ENCODE results near the gene LDLR. TPM values are rescaled to one million over a fixed set of nuclear protein-coding genes. Genes with fewer than 3 reads are reported as not detected.
"Not testable (repeated sequence)": the region's sequence is repeated elsewhere in the genome, so short reads cannot be mapped to it uniquely, and the experiment has no call there.

LDLR gene
- total RNA-seq, 1 donor from 2014 or later, result 163 TPM

DNA sequence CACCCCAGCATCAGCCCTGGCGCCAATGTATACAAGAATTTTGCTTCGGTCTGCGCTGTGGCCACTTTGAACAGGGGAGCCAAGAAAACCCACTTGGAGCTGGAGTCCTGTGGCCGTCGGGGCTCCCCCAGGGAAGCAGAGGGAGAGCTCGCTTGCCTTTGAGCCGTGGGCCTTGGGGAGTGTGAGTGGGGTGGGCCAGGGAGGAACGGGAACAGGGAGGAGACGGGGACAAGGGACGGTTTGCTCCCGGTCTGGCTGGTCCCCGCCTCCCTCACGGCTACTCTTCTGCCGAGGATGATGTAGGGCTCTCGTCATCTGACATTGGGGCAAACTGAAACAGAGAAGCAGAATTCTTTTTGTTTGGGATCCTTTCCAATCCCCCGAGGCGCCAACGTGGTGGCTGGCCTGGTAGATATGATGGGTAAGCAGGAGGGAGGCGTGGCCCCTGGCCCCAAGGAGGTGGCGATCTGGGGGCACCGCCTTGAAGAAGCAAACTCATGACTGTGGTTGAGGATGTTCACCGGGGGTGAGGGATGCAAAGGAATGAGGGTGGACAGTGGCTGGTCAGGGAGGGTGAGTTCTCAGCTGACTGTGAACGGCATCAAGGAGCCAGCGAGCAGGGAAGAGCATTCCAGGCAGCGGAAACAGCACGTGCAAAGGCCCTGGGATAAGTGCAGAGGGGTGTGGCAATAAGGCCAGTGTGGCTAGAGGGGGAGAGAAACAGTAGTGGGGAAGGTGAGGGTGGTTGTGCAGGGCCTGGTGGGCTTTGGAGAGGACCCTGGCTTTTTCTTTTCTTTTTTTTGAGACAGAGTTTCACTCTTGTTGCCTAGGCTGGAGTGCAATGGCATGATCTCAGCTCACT lies 77.2 kb downstream of the LDLR start:
- DNase-seq (ENCODE audit: extremely low read depth, low read depth, low spot score), result no peak

DNA sequence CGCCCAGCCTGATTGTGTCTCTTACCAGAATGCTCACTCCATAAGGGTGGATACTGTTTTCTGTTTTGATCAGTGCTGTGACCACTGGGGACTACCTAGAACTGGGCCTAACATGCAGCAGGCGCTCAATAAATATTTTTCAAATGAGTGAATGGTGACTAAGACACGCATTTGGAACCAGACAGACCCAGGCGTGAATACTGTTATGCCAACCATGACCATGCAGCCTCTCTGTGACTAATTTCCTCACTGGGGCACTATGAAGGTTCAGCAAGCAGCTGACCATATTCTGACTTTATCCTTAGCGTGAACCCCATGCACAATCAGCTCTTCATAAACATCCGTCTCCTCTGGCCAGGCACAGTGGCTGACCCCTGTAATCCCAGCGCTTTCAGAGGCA lies 79.3 kb downstream of the LDLR start:
- DNase-seq (ENCODE audit: extremely low read depth, low read depth, low spot score), result peak; percentile 95

DNA sequence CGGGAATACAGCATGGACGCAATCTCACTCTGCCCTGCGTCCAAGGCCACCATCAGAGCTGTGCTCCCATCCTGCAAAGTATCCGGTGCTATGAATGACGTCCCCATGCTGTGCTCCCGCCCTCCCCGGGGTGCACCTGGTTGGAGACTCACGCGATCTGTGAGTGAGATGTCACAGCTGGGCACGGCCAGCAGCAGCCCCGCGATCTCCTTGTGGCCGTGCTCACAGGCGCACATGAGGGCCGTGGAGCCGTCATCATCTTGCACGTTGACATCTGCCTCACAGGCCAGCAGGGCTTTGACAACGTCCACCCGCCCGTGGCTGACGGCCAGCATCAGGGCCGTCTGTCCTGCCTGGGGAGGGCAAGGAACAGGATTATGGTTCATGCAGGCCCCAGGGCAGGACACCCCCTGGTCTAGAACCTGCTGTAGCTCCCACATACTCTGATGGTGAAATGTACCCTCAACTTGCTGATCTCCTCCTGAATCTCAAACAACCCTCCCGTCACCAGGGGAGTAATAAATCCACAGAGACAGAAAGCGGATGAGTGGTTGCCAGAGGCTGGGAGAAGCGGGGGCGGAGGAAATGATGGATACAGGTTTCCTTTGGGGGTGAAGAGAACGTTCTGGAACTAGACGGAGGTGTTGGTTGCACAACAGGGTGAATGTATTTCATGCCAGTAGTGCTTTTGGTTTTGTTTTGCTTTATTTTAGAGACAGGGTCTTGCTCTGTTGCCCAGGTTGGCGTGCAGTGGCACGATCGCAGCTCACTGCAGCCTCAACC lies 80.8 kb downstream of the LDLR start:
- DNase-seq (ENCODE audit: extremely low read depth, low read depth, low spot score), result no peak

DNA sequence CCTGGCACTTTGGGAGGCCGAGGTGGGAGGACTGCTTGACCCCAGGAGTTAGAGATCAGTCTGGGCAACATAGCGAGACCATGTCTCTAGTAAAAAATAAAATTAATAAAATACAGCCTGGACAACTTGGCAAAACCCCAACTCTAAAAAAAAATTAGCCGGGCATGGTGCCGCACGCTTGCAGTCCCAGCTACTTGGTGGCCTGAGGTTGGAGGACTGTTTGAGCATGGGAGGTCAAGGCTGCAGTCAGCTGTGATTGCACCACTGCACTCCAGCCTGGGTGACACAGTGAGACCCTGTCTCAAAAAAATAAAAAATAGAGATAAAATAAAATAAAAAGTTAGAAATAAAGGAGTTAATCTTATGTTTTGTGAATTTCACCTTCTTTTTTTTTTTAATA lies 81.9 kb downstream of the LDLR start:
- DNase-seq (ENCODE audit: extremely low read depth, low read depth, low spot score), result no peak

DNA sequence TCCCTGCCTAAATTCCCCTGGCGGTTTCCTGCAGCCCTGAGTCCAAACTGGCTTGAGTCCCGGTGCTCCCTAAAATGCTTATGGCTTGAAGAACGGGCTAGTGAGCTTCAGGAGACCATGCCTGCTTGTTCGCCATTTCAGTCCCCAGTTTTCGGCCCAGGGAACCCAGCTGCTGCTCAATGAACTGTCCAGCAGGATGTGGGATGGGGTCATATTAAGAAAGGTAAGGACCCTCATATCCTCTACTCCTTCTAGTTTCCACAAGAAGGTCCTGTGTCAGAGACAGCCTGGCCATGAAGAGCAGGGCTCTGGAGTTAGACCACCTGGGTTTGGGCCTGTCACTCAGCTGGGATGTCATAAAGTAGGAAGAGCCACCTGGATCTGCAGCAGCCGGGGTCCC lies 83.3 kb downstream of the LDLR start:
- no peak for DNase-seq (ENCODE audit: extremely low read depth, low read depth, low spot score)

DNA sequence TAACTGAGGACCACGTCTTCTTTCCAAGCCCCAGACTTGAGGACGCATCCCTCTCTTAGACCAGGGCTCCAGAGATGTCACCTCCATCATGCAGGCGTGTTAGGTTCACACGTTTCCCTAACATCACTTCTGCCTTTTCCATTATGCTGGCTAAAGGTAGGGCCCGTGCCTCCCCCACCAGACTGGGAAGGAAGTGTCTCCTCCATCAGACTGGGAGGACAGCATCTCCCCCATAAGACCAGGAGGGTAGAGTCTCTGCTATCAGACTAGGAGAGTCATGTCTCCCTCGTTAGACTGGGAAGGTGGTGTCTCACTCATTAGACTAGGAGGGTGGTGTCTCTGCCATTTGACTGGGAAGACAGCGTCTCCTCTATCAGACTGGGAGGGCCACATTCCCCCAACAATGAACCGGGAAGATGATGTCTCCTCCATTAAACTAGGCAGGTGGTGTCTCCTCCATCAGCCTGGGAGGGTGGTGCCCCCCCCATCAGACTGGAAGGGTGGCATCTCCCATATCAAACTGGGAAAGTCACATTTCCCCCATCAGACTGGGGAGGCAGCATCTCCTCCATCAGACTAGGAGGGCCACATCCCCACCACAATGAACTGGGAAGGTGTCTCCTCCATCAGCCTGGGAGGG lies 84.4 kb downstream of the LDLR start:
- no peak for DNase-seq (ENCODE audit: extremely low read depth, low read depth, low spot score)

DNA sequence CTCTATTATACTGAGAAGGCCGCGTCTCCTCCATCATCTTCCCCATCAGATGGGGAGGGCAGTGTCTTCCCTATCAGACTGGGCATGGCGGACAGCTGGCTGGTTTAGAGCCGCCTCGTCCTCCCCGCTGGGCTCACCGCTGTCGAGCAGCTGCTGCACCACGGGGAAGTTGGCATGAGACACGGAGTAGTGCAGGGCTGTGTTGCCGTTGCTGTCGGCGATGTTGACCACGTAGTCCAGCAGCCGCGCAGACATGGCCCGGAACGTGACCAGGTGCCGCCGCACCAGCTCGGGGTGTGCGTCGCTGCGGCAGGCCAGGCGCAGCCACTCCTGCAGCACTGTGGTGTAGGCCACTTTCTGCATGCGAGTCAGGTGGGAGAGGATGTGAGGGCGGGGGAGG lies 85.1 kb downstream of the LDLR start:
- no peak for DNase-seq (ENCODE audit: extremely low read depth, low read depth, low spot score)

DNA sequence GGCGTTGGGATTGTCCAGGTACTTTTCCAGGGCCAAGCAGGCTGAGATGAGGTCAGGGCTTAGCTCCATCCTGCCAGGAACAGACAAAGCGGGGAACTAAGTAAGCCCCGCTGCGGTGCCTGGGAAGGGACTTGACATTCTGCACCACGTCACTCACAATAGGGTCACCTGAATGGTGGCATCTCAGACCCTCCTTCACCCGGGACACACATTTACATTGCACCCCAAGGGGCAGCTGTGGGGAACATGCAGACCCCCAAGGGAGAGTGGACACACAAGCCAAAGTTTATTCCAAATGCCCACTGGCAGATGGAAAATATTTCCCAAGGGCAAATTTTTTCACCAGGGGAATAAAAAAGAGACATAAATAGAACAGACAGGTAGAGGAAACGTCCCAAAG lies 86.7 kb downstream of the LDLR start:
- DNase-seq (ENCODE audit: extremely low read depth, low read depth, low spot score), result no peak

DNA sequence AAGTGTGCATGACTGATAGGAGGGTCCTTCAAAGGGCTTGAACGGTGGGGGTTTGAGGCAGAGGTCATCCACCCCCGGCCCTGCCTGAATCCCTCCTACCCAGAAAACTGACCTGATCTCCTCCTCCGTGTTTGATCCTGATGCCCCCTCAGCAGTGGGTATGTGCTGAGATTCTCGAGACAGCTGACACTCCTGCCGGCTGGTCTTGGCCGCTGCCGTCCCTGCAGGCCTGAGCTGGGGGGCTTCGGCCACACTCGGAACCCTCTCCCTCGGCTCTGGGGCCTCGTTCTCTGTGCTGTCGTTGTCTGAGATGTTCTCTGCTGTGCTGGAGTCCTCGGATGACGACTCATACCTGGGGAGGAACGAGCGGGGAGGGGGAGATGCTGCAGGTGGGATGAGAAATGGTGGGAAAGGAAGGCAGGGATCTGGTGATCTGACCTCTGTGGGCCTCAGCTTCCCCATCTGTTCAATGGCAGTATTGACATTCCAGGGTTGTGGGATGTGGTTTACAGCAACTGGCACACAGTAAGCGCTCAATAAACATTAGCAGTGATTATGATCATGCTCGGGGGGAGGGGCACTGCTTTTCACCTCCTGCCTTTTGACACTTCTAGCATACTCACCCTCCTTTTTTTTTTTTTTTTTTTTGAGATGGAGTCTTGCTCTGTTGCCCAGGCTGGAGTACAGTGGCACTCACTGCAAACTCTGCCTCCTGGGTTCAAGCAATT lies 87.4 kb downstream of the LDLR start:
- no peak for DNase-seq (ENCODE audit: extremely low read depth, low read depth, low spot score)

DNA sequence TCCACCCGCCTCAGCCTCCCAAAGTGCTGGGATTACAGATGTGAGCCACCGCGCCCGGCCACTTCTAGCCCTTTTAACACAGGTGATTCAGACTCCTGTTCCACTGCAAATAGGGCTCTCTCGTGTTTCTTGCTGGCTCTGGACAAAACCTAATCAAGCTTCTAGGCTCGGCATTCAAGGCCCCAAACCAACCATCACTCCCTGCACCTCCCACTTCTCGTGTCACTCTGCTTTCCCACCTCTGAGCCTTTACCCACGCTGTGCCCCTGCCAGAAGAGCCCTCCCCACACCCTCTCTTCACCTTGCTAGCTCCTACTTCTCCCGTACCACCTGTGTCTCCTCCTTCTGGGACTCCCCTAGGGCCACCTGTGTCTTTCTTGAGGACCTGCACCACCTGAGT lies 88.3 kb downstream of the LDLR start:
- DNase-seq (ENCODE audit: extremely low read depth, low read depth, low spot score), result no peak

DNA sequence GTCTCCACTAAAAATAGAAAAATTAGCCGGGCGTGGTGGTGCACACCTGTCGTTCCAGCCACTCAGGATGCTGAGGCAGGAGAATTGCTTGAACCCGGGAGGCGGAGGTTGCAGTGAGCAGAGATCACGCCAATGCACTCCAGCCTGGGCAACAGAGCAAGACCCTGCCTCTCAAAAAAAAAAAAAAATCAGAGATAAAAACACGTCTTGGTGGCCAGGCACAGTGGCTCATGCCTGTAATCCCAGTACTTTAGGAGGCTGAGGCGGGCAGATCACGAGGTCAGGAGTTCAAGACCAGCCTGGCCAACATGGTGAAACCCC lies 89.8 kb downstream of the LDLR start:
- DNase-seq (ENCODE audit: extremely low read depth, low read depth, low spot score), result not testable (repeated sequence)

DNA sequence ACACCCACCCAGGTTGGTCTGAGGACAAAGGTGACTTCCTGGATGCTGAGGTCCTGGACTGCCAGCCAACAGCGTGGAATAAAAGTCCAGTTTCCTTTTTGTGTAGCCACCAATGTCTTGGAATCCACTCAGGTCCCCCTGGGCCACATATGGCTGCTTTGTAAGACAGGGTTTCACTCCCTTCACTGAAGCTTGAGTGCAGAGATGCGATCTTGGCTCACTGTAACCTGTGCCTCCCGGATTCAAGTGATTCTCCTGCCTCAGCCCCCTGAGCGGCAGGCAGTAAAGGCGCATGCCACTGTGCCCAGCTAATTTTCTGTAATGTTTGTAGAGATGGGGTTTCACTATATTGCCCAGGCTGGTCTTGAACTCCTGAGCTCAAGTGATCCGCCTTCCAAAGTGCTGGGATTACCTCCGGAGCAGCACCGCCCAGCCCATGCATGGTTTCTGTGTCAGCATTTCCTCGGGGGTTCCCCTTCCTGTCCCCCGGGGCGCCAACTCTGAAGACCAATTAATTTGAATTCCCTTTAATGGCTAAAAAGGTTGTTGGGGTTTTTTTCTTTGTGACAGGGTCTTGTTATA lies 90.5 kb downstream of the LDLR start:
- DNase-seq (ENCODE audit: extremely low read depth, low read depth, low spot score), result no peak

DNA sequence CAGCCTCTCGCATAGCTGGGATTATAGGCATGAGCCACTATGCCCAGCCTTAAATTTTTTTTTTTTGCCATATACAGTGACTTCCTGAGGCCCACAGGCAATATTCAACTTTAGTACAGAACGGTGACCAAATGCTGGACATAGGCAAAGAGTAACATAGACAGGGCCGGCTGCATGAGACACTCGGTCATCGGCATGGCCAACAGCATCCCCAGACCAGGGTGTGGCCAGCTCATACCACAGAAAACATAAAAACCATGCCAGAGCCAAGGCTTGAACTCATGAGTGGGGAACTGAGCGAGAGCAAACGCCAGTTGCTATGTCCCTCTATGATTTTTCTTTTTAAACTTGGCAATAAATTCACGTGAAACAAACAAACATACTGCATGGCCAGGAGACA lies 91.1 kb downstream of the LDLR start:
- no peak for DNase-seq (ENCODE audit: extremely low read depth, low read depth, low spot score)

DNA sequence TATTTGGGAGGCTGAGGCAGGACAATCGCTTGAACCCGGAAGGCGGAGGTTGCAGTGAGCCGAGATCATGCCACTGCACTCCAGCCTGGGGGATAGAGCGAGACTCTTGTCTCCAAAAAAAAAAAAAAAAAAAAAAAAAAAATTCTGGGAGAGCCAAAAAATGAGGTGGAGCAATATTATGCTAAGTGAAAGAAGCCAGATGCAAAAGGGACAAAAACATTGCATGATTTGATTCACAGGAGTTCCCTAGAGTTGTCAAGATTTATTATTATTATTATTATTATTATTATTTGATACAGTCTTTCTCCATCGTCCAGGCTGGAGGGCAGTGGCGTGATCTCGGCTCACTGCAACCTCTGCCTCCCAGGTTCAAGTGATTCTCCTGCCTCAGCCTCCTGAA lies 91.7 kb downstream of the LDLR start:
- not testable (repeated sequence) for DNase-seq (ENCODE audit: extremely low read depth, low read depth, low spot score)

DNA sequence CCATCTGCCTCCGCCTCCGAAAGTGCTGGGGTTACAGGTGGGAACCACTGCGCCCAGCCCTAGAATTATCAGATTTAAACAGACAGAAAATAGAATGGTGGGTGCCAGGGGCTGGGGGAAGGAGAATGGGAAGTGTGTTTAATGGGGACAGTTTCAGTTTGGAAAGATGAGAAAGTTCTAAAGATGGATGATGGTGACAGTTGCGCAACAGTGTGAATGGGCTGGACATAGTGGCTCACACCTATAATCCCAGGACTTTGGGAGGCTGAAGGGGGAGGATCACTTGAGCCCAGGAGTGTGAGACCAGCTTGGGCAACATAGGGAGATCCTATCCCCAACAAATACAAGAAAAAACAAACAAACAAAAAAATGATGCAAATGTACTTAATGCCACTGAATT lies 92.2 kb downstream of the LDLR start:
- no peak for DNase-seq (ENCODE audit: extremely low read depth, low read depth, low spot score)

Other genes with a start within 250 kb of the LDLR start
- 0.44 TPM in 1 of 2 replicates, not detected in the other for gene C19orf38, start 241.0 kb upstream of the LDLR start, total RNA-seq
- gene CARM1, start 217.9 kb upstream of the LDLR start, total RNA-seq, result 56.7 and 57.7 TPM in 2 replicates
- gene YIPF2, start 160.8 kb upstream of the LDLR start, total RNA-seq, result 44.3 and 66.8 TPM in 2 replicates
- 27.7 and 38.3 TPM in 2 replicates for gene TIMM29, start 160.7 kb upstream of the LDLR start, total RNA-seq
- 157 and 172 TPM in 2 replicates for gene SMARCA4, start 128.4 kb upstream of the LDLR start, total RNA-seq
- gene SPC24, start 66.3 kb downstream of the LDLR start, total RNA-seq, result 4.7 and 11.9 TPM in 2 replicates
- gene KANK2, start 108.1 kb downstream of the LDLR start, total RNA-seq, result 86.8 and 97.1 TPM in 2 replicates
- gene ANGPTL8, start 150.2 kb downstream of the LDLR start, total RNA-seq, result not detected in 2 replicates
- 188 and 342 TPM in 2 replicates for gene DOCK6, start 173.1 kb downstream of the LDLR start, total RNA-seq
- gene TSPAN16, start 206.7 kb downstream of the LDLR start, total RNA-seq, result not detected in 2 replicates